Measurements from ENCODE around the gene TTK. TPM values are rescaled to one million over a fixed set of nuclear protein-coding genes. Genes with fewer than 3 reads are reported as not detected.

TTK gene
- total RNA-seq, 1 donor from 2014 or later: not detected

DNA sequence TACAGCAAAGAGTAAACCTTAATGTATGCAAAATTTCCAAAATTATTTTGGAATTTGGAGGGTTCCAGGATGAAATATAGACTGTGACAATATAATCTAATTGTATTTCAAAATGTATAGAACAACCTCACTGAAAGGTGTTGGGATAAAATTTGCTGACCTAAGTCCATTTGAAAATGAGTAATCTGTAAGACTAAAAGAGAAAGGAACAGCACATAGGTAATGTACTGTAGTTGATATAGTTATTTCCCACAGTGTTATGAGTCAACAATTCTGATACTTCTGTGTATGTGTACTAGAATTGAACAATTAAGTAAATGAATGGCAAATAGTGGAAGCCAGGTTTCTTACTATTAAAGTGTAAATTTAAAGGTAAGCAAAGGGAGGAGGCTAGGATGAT lies 33.3 kb upstream of the TTK start:
- no peak for DNase-seq (ENCODE audit: low spot score in 2 of 2)
- H3K4me3 ChIP-seq: no peak overlapping the region
- H3K4me1 ChIP-seq: no peaks in the 10 kb centered on the region
- TF ChIP-seq, protein P1, sequence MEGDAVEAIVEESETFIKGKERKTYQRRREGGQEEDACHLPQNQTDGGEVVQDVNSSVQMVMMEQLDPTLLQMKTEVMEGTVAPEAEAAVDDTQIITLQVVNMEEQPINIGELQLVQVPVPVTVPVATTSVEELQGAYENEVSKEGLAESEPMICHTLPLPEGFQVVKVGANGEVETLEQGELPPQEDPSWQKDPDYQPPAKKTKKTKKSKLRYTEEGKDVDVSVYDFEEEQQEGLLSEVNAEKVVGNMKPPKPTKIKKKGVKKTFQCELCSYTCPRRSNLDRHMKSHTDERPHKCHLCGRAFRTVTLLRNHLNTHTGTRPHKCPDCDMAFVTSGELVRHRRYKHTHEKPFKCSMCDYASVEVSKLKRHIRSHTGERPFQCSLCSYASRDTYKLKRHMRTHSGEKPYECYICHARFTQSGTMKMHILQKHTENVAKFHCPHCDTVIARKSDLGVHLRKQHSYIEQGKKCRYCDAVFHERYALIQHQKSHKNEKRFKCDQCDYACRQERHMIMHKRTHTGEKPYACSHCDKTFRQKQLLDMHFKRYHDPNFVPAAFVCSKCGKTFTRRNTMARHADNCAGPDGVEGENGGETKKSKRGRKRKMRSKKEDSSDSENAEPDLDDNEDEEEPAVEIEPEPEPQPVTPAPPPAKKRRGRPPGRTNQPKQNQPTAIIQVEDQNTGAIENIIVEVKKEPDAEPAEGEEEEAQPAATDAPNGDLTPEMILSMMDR (IDR thresholded peaks at IDR 0.05): no peak
- H3K9me3 ChIP-seq: peaks cover 0 to 11% of the 10 kb centered on the region in 2 donors
- H3K27ac ChIP-seq: no peak overlapping the region
- intact Hi-C loops (cut with DNase I): no loop called here
- no peaks in the 10 kb centered on the region for H3K27me3 ChIP-seq
- H3K36me3 ChIP-seq: no peaks in the 10 kb centered on the region

DNA sequence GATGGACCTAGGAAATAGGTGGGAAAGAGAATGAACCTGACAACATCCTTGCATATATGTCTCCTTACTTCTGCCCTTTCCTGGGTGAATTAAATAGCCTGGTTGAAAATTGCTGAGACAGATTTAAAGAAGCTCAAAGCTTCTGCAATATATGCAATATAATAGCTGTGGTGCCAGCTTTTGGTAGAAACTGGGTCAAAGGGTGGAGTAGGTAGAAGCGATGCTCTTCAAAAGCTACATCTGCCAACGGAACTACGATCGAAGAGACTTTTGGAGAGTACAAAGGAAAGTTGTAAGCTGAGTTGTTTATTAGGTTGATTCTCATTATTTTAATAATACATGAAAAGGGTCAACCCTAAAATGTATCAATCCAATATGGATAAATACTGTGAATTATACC lies 22.8 kb upstream of the TTK start:
- Histone ChIP-seq H3K4me3 (no peak overlapping the region), H3K9me3 (no peaks in the 10 kb centered on the region), H3K36me3 (no peaks in the 10 kb centered on the region), H3K27me3 (no peaks in the 10 kb centered on the region), H3K4me1 (no peaks in the 10 kb centered on the region), H3K27ac (no peak overlapping the region)
- intact Hi-C loops (cut with DNase I): no loop called here
- no peak for DNase-seq (ENCODE audit: low spot score in 2 of 2)
- TF ChIP-seq, protein P1 (IDR thresholded peaks at IDR 0.05): no peak

DNA sequence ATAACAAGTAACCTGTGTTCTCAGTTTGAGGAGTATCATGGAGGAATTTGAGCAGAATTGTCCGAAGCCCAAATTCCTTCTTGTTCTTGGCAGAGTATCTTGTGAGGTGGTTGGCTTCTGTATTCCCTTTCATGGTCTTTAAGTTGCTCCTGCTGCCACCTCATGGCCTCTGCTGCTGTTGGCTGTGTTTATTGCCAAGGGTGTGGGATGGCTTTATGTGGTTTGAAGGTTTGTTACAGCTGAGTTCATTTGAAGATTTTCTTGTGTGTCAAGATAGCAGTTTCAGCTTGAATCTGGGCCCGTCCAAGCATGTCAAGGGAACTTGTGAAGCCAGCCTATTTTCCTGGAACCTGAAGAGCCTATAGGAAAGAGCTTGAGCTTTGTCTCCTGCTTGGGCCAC lies 20.2 kb upstream of the TTK start:
- no peak for DNase-seq (ENCODE audit: low spot score in 2 of 2)
- Histone ChIP-seq H3K4me3 (no peak overlapping the region), H3K4me1 (no peaks in the 10 kb centered on the region), H3K36me3 (no peaks in the 10 kb centered on the region), H3K27ac (no peak overlapping the region), H3K9me3 (no peaks in the 10 kb centered on the region), H3K27me3 (no peaks in the 10 kb centered on the region)
- intact Hi-C loops (cut with DNase I): no loop called here
- TF ChIP-seq, protein P1 (IDR thresholded peaks at IDR 0.05): no peak

DNA sequence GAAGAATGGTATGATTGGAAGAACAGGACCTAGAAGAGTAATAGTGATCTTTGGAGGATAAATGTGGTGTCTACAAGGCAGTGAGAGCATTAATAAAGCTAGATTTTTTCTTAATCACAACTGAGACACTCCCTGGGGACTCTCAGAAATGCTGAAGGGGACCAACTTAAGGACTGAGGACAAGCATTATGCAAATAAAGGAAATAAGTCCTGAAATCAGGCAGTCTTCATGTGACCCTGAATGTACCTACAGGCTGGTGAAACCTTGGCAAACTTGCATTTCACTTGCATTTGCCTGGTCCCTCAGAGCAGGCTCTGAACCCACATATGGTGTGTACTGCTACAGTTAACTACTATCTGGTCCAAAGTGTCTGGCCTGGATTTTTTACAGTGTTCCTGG lies 19.3 kb upstream of the TTK start:
- no peaks in the 10 kb centered on the region for H3K4me1 ChIP-seq

DNA sequence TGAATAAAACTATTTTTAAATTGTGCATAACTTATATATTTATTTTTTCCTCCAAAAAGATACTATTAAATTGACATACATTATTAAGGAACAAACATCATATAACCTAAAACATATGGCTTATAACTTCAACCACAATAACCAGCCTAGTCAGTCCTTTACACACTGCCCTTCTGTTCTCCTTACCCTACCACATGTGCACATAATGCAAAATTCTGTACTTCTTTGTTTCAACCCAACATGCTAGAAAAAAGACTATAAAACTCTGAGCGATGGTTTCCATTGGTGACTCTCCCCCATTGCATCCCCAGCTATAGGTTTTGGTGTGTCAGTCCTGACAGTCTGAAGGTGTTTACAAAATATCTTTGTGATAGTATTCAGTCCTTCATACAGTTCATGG lies 14.8 kb upstream of the TTK start:
- H3K4me3 ChIP-seq: no peak overlapping the region
- DNase-seq (ENCODE audit: low spot score in 2 of 2): no peak
- TF ChIP-seq, protein P1 (IDR thresholded peaks at IDR 0.05): no peak
- no peaks in the 10 kb centered on the region for H3K9me3 ChIP-seq
- no peaks in the 10 kb centered on the region for H3K36me3 ChIP-seq
- no peak overlapping the region for H3K27ac ChIP-seq
- no peaks in the 10 kb centered on the region for H3K27me3 ChIP-seq
- intact Hi-C loops (cut with DNase I): no loop called here
- H3K4me1 ChIP-seq: no peaks in the 10 kb centered on the region

More for the DNA sequence above, 19.3 kb upstream of the TTK start:
- DNase-seq (ENCODE audit: low spot score in 2 of 2): no peak
- no peak overlapping the region for H3K4me3 ChIP-seq
- no peaks in the 10 kb centered on the region for H3K9me3 ChIP-seq
- H3K27ac ChIP-seq: no peak overlapping the region
- no peaks in the 10 kb centered on the region for H3K27me3 ChIP-seq
- no peaks in the 10 kb centered on the region for H3K36me3 ChIP-seq
- TF ChIP-seq, protein P1 (IDR thresholded peaks at IDR 0.05): no peak
- intact Hi-C loops (cut with DNase I): no loop called here
